ENCODE data around the gene MARCHF5.

MARCHF5 gene

DNA sequence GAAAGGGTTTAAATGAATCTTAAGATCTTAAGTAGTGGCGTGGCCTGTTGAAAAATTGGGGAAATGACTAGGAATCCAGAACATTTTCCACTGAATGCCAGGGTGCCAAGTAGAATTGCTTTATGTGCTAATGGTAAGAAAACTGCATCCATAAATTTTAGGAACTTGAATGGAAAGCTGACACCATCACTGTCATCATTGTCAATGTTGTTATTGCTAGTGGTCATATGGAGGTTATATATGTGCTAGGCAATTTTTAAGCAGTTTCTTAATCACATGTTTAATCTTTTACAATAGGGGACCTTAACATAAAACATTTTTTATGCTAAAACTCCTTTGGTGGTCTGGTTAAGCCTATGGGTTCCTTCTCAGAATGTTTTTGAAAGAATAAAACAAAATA, 13.1 kb downstream of the MARCHF5 start:
- no peaks in the 10 kb centered on the region for H3F3A ChIP-seq (ENCODE audit: insufficient read depth)
- peaks cover 4% of the 10 kb centered on the region; the same call in 1 of the 2 replicates for H4K20me1 ChIP-seq (ENCODE audit: low read depth, low read length)
- no peaks in the 10 kb centered on the region for H3K27me3 ChIP-seq (ENCODE audit: low read length)
- no peak overlapping the region for H3K9ac ChIP-seq (ENCODE audit: low read length)
- H3K9me3 ChIP-seq (ENCODE audit: insufficient read depth, low read length): no peaks in the 10 kb centered on the region
- no peak overlapping the region for H3K4me2 ChIP-seq (ENCODE audit: low read depth, low read length, poor library complexity, severe bottlenecking)
- H3K4me3 ChIP-seq (ENCODE audit: insufficient read depth, low read length, poor library complexity, severe bottlenecking): no peak overlapping the region
- TF ChIP-seq, protein P1, sequence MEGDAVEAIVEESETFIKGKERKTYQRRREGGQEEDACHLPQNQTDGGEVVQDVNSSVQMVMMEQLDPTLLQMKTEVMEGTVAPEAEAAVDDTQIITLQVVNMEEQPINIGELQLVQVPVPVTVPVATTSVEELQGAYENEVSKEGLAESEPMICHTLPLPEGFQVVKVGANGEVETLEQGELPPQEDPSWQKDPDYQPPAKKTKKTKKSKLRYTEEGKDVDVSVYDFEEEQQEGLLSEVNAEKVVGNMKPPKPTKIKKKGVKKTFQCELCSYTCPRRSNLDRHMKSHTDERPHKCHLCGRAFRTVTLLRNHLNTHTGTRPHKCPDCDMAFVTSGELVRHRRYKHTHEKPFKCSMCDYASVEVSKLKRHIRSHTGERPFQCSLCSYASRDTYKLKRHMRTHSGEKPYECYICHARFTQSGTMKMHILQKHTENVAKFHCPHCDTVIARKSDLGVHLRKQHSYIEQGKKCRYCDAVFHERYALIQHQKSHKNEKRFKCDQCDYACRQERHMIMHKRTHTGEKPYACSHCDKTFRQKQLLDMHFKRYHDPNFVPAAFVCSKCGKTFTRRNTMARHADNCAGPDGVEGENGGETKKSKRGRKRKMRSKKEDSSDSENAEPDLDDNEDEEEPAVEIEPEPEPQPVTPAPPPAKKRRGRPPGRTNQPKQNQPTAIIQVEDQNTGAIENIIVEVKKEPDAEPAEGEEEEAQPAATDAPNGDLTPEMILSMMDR (IDR thresholded peaks at IDR 0.05; ENCODE audit: insufficient read depth, low read length, poor library complexity, severe bottlenecking): no peak
- no peak for TF ChIP-seq EZH2phosphoT487 (conservative IDR thresholded peaks at IDR 0.05; ENCODE audit: low read length)
- H3K36me3 ChIP-seq (ENCODE audit: low read length): no peaks in the 10 kb centered on the region
- no peak overlapping the region for H3K27ac ChIP-seq (ENCODE audit: low read depth, low read length)
- H3K79me2 ChIP-seq (ENCODE audit: insufficient read depth, low read length): peaks cover 71% of the 10 kb centered on the region
- no peak overlapping the region for H2AFZ ChIP-seq (ENCODE audit: low read depth, low read length, severe bottlenecking)
- H3K9me2 ChIP-seq (replicated peaks; ENCODE audit: insufficient read depth, low read length): no peaks in the 10 kb centered on the region

GRCh38 chr10:92305133-92306072, 14.4 kb downstream of the MARCHF5 start:
- H3K9ac ChIP-seq (ENCODE audit: low read length): no peak overlapping the region
- TF ChIP-seq, protein P1 (IDR thresholded peaks at IDR 0.05; ENCODE audit: insufficient read depth, low read length, poor library complexity, severe bottlenecking): no peak
- TF ChIP-seq EZH2phosphoT487 (conservative IDR thresholded peaks at IDR 0.05; ENCODE audit: low read length): no peak
- no peak overlapping the region for H2AFZ ChIP-seq (ENCODE audit: low read depth, low read length, severe bottlenecking)
- H3K9me2 ChIP-seq (replicated peaks; ENCODE audit: insufficient read depth, low read length): no peaks in the 10 kb centered on the region
- H3K4me2 ChIP-seq (ENCODE audit: low read depth, low read length, poor library complexity, severe bottlenecking): no peak overlapping the region
- no peak overlapping the region for H3K27ac ChIP-seq (ENCODE audit: low read depth, low read length)
- no peak overlapping the region for H3K4me3 ChIP-seq (ENCODE audit: insufficient read depth, low read length, poor library complexity, severe bottlenecking)
- H3F3A ChIP-seq (ENCODE audit: insufficient read depth): no peaks in the 10 kb centered on the region
- peaks cover 5% of the 10 kb centered on the region; the same call in 1 of the 2 replicates for H4K20me1 ChIP-seq (ENCODE audit: low read depth, low read length)
- no peaks in the 10 kb centered on the region for H3K36me3 ChIP-seq (ENCODE audit: low read length)
- H3K27me3 ChIP-seq (ENCODE audit: low read length): no peaks in the 10 kb centered on the region
- no peaks in the 10 kb centered on the region for H3K9me3 ChIP-seq (ENCODE audit: insufficient read depth, low read length)
- H3K79me2 ChIP-seq (ENCODE audit: insufficient read depth, low read length): peaks cover 69% of the 10 kb centered on the region

DNA sequence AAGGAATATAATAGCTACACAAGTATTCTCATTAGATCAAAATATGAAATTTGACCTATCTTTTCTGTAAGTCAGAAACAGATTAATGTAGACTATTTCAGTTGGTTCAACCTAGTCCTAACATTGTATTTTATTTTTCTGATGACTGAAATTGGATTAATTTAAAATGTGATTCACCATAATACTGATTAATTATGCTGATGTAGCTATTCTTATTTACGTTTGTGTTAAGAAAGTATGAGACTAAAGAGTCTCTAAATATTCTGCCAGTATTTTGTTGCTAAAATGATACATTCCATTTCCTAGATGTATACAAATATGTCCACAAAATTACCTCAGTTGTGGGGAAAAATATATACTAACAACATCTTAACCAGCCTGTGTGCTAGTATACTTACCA, 18.3 kb downstream of the MARCHF5 start:
- peaks cover 41% of the 10 kb centered on the region for H3K79me2 ChIP-seq (ENCODE audit: insufficient read depth, low read length)

More for the DNA sequence above, 18.3 kb downstream of the MARCHF5 start:
- Histone ChIP-seq H3K36me3 (ENCODE audit: low read length) (peaks cover 2% of the 10 kb centered on the region; the same call in 1 of the 2 replicates), H3K27ac (ENCODE audit: low read depth, low read length) (no peak overlapping the region), H3K9me3 (ENCODE audit: insufficient read depth, low read length) (no peaks in the 10 kb centered on the region), H3K9me2 (replicated peaks; ENCODE audit: insufficient read depth, low read length) (no peaks in the 10 kb centered on the region), H2AFZ (ENCODE audit: low read depth, low read length, severe bottlenecking) (no peak overlapping the region), H3K4me2 (ENCODE audit: low read depth, low read length, poor library complexity, severe bottlenecking) (no peak overlapping the region), H3K9ac (ENCODE audit: low read length) (no peak overlapping the region), H3K27me3 (ENCODE audit: low read length) (no peaks in the 10 kb centered on the region), H3K4me3 (ENCODE audit: insufficient read depth, low read length, poor library complexity, severe bottlenecking) (no peak overlapping the region), H4K20me1 (ENCODE audit: low read depth, low read length) (peaks cover 8% of the 10 kb centered on the region; the same call in 1 of the 2 replicates), H3F3A (ENCODE audit: insufficient read depth) (no peaks in the 10 kb centered on the region)
- TF ChIP-seq EZH2phosphoT487 (conservative IDR thresholded peaks at IDR 0.05; ENCODE audit: low read length): no peak
- TF ChIP-seq, protein P1 (IDR thresholded peaks at IDR 0.05; ENCODE audit: insufficient read depth, low read length, poor library complexity, severe bottlenecking): no peak

Data from SU-DHL-6 (cell line).